IPS-11a (cell line): ENCODE results near the gene TMEM115.

Experiments
- H3K4me3 ChIP-seq: one replicate; pipeline ENCODE4 v1.5.1; 2013; ENCODE audit warnings: low read depth, low read length, control low read depth

TMEM115 gene

DNA sequence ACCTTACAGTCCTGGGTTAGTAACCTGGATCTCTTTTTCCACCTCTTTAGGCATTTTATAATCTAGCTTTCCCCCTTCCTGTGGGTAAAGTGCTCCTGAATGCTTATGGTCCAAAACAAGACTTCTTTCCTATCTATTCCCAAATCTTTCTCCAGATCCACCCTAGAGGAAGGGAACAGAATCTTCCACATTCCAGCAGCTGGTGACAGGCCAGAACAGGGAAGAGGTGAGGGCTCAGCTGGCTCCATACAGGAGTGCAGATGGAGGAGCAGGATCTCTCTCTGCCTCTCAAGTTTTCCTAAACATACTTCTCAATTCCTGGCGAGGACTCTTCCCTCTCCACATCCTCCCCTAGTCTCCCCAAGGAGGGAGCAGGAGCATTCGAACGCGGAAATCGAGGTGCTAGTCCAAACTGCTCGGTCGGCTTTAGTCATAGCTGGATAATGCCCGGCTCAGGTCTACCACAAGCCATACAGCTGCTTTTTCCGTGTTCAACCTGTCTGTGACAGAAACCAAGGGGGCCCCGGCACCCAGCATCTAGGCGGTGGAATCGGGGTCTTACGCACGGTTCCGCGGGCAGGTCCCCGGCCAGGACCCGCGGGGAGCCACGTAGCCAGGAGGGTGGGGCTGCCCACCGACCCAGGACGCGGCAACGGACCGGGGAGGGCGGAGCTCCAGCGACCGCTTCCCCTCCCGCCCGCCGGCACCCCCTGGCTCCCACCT lies 22.7 kb downstream of the TMEM115 start:
- H3K4me3 ChIP-seq = peak overlapping the region; percentile 85

DNA sequence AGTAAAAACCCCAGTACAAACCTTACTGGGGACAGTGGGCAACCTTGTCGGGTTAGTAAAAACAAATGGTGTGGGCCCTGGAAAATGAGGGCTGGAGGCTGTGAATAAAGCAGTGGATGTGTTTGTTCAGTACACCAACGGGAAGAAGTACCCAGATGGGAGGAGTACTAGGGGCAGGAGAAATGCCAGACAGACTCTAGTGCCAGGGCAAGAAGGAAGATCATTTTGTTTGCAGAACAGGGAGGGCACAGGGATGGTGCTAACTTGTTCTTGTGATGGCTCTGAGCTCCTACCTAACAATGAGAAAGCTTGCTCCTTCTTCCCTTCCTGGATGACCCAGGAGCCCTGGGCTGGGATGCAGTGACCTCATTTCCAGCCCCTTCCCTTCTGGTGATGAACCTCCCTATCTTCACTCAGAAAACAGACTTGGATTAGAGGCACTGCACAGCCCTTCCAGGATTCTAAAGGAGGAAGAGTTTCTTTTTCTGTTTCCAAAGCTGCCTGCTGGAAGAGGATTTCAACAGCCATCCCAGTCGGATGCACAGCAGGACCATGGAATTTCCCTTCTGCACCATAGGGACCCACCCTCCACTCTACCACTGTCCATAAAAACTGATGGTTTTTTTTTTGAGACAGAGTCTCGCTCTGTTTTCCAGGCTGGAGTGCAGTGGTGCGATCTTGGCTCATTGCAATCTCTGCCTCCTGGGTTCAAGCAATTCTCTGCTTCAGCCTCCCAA lies 24.8 kb downstream of the TMEM115 start:
- H3K4me3 ChIP-seq = no peak overlapping the region

DNA sequence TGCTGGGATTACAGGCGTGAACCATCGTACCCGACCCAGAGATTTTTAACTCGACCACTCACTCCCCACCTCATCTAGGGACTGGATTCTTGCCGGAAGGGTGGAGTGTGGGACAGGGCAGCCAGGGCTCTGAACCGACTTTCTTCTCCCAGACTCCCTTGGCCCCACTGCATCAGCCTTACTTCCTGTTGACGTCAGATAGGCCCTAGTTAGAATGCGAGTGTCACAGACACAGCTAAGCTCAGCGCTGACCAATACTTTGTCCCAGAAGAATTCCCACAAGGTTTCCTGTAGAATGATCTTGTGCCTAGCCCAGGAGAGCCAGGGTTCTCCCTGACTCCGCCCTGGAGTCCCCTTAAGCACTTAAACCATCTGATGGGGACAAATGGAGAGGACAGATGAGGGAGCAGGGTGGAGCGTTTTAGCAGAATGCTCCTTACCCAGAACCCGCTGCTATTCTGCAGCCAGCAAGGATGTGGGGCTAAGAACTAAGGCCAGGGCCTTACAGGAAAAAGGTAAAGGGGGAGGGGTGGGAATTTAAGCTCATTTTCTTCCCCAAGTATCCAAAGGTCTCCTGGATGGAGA lies 25.5 kb downstream of the TMEM115 start:
- no peak overlapping the region for H3K4me3 ChIP-seq

DNA sequence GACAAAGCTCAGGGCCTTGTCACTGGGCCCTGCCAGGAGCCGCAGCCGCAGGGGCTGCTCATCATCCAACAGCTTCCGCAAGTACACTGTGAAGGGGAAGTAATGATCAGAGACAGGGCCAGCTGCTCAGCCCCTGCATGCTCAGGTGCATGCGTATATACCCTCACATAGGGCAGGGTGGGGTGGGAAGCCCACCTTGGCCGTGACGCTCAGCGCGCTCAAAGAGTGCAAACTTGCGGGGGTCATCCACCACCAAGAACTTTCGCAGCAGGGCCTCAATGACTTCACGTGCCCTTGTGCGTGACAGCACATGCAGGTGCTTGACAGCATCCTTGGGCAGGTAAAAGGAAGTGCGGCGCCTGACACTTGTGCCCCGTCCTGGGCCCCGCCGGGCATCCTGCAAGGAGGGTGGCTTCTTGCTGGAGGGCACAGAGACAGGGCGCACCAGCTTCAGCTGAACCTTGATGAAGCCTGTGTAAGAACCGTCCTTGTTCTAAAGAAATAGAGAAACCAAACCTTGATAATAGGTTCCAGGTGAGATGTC lies 27.9 kb downstream of the TMEM115 start:
- H3K4me3 ChIP-seq = no peak overlapping the region

DNA sequence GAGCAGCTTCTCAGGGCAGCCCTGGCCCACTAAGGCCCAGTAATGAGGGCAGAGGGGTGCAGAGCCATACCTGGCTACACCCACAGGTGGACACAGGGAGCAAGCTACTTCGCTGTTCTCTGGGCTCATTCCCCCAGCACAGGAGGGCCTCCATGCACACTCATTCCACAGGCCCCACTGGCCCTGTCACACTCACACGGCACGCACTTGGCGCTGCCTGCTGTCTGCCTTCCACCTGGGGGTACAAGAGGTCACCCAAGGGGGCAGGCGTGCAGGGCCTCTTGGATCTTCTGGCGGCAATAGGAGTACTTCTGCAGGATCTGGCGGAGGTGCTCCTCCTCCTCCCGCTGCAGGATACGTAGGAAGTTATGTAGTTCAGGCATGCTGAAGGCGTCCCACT lies 29.0 kb downstream of the TMEM115 start:
- H3K4me3 ChIP-seq = no peak overlapping the region

DNA sequence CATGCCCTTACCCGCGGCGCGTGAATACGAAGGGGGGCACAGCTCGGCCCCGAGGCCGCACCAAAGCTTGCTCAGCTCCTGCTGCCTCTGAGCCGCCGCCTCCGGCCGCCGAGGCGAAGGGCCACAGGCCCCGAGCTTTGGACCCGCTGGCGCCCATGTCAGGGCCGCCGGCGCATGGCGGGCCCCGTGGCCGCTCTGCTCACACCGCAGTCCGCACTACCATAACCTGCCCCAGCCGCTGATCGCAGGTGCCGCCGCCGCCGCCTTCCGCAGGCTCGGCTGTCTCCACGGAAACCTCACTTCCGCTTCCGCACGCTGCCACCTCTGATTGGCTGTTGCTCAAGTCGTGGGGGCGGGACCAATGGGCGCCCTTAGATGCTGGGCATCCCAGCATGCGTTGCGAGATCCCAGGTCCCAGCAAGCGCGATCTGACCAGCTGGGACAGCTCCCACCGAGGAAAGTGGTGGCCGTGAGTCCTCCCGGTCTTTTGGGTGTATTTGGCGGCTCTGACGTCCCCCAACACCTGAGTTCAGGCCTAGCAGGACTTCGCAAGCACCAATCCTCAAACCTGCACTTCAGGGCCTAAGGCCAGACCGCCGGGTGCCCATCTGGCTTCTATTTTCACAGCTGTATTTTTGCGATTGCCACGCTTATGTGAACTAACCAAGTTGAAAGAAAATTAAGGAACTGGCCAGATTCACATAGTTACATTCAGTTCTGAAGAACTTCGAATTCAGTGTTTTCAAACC lies 31.2 kb downstream of the TMEM115 start, which contains the start of gene TUSC2:
Gene TUSC2, minus strand, starts transcription at position 281 of the 749 bp plus-strand sequence. Its CDS starts 124 bp downstream, at position 157.
- H3K4me3 ChIP-seq = peak within 1 kb of the TSS; percentile 94

DNA sequence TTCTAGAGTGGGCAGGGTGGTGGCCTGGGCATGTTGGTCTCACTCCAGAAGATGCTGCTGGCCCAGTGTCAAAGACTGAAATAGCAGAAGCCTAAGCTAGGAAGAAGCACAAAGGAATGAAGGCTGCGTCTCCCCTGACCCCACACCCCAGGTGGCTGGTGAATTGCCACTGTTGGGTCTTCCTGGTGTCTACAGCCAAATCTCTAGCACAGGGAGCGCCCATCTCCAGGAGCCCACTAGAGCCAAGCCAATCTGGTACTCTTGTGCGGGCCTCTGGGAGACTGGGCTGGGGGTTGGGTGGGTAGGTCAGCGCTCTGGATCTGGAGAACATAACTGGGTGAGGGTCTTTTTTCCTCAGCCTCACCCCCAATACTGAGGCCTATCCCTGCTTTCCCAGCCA lies 32.2 kb downstream of the TMEM115 start:
- H3K4me3 ChIP-seq = peak overlapping the region; percentile 94

DNA sequence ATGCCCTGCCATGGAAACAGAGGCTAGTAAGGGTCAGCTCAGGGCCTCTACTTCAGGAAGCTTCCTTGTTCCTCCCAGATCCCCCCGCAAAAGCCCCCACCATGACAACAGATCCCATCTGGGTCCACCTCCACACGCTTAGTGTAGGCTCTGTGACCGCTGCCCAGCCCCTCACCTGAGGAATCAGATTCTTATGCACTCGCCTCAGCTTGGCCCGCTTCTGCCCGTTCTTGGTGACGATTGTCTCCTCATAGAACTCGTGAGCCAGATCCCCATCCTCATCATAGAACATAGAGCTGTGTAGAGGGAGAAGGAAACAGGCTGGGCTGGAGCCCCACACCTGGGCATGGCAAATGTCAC lies 33.2 kb downstream of the TMEM115 start:
- H3K4me3 ChIP-seq = no peak overlapping the region

DNA sequence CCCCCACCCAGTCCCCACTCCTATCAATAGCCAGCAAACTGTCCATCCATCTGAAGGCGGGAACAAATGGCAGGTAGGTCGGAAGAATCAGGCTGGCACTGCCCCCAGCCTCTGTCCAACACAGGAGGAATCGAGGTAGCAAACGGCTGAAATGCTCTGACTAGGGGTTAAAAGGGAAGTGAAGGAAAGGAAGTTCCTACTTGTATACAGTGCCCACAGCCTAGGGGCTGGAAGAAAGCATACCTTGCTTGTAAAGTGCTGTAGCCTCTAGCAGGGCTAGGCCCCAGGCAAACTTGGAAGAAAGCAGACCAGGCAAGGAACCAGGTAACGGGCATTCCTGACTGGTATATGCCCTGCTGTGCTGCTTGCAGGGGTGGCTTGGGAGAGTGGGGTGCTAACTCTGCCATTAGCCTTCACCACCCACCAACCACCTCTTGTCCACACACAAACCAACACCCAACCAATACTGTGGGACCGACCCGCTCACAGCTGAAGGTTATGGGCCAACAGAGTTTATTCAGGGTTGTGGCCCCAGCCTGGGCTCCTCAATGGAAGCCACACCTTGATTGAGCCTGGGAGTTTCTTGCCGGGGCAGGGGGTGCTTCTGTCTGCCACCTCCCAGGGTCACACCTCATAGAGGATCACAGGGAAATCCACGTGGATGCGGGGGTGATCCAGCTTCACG lies 33.7 kb downstream of the TMEM115 start:
- H3K4me3 ChIP-seq = no peak overlapping the region

DNA sequence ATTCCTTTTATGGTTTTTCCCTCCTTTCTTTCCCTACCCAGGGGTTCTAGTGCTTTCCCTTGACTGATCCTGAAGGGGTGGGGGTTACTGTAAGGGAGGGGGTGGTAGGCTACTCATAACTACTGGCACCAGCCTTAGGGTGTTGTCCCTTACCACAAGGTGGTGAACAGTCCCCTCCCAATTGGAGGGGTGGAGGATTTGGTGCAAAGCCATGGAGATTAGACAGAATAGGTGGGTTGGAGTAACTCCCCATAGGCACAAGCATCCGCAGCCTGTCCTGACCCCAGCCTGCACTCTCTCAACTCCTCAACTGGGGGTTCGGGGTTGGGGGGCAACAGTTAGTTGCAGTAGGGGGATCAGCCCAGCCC lies 34.2 kb downstream of the TMEM115 start:
- no peak overlapping the region for H3K4me3 ChIP-seq

DNA sequence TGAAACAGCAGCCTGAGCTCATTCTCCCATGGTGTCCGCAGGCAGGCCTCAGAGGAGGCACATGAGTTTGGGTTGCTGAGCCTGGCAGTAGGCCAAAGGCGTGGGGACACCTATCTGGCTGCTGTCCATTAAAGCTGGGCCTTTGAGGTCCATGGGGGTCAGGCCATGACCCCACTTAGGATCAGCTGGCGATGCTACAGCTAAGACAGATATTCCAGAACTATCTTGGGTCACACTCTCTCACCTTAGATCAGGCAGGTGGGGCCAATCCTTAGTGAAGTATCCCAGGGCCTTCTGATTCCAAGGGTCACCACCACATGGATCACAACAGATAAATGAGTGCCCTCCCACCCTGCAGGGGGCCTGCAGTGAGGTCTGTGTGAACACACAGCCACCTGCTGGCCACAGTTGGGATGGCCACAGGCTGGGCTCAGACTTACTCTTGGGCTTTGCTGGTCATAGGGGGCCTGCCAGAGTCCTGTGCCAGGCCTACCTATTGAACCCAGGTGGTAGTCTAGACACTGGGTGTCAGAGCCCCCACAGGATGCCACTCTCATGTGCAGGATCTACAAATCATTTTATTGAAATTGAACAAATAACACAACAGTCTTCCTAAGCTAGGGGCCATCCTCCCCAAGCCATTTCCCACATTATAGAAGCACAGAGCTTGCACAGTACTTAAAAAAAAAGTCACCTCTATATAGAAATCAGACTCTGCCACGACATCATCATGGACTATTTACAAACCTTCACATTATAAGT lies 34.8 kb downstream of the TMEM115 start:
- no peak overlapping the region for H3K4me3 ChIP-seq

DNA sequence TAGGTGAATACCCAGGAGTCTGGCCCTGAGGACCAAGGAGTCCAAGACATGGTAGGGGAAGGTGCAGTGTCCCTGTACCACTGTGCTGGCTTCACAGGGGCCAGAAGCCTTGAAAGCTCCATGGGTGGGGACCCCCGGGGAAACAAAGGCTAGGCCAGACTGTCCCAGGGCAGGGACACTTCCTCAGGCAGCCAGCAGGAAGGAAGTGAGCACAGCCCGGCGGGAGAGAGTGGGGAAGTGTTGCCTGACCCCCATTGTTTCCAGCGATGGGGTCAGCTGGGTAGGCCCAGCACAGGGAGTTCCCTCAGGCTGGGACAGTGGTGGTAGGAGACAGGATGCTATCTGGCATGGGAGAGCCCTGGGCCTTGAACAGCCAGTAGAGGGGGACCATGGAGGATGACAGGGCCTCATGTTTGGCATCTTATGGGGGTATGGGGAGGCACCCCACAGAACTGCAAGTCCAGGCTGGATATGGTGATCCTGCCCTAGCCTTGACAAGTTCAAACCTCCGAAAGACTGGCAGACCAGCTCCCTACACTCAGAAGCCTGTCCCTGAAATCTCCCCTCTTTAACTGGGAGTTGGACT lies 35.6 kb downstream of the TMEM115 start:
- no peak overlapping the region for H3K4me3 ChIP-seq

DNA sequence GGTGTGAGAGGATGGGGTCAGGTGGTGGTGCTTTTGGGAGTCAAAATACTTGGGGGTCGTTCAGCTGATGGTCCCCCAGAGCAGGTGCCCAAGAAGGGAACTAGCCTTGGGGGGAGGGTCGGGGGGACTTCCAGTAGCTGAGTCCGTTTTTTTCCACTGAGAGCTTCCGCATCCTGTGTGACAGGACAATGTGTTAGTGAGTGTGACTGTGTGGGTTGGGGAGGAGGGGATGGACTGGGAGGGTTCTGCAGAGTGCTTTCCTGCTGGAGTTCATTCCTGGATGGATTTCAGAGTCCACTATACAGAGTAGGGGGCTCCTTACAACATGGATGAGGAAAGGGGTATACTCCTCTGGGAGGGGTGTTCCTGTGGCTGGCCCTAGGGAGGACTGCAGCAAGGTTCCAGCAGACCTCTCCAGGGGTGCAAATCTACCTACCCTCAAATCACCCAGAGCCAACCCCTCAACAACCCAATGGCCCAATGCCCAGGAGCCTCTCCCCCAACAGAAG lies 36.2 kb downstream of the TMEM115 start:
- H3K4me3 ChIP-seq = no peak overlapping the region

DNA sequence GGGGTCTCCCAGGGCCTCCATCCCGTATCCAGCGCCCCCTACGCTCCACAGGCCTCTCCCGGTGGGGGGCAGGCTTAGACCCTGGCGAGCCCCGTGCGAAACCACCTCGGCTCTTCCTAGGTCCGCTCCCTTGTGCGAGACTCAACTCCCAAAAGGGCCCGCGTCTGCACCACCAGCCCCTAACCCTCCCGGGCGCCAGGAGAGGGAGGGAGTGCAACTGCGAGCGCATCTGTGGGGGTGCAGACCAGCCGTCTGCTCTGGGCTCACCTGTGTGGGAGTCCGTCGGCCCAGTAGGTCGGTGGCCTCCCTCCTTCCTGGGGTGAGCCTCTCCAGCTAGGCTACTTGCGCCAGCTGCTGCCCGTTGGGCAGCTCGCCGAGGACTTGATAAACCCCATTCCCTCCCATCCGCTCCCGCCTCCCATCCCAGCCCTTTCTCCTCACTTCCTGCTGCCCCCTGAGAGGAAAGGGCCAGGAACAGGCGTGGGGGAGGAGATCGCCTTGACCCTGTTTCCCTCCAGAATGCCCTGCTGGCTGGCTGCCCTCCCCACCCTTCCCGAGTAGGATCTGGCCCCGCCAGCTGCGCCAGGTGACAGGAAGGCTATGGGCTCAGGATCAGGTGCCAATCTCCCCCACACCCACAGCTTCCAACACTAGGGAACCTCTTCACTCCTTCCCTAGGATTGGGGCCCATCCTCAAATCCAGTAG lies 36.8 kb downstream of the TMEM115 start, which contains the start of gene HYAL2:
Gene HYAL2, minus strand, starts transcription at position 360 of the 706 bp plus-strand sequence. CDS start 2,256 bp downstream, outside the sequence.
- H3K4me3 ChIP-seq = peak within 1 kb of the TSS; percentile 82

DNA sequence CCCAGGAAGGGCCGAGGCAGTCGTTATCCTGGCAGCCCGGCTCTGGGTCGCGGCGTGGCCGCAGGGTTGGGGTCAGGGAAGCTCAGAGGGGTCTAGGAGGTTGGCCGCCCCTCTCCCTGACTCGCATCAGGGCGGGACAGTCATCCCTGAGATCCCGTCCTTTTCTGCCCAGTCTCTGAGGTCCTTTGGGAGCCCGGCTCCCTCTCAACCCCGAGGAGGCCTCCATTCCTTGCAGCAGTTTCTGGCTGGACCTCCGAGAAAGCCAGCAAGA lies 37.3 kb downstream of the TMEM115 start:
- peak overlapping the region; percentile 82 for H3K4me3 ChIP-seq

DNA sequence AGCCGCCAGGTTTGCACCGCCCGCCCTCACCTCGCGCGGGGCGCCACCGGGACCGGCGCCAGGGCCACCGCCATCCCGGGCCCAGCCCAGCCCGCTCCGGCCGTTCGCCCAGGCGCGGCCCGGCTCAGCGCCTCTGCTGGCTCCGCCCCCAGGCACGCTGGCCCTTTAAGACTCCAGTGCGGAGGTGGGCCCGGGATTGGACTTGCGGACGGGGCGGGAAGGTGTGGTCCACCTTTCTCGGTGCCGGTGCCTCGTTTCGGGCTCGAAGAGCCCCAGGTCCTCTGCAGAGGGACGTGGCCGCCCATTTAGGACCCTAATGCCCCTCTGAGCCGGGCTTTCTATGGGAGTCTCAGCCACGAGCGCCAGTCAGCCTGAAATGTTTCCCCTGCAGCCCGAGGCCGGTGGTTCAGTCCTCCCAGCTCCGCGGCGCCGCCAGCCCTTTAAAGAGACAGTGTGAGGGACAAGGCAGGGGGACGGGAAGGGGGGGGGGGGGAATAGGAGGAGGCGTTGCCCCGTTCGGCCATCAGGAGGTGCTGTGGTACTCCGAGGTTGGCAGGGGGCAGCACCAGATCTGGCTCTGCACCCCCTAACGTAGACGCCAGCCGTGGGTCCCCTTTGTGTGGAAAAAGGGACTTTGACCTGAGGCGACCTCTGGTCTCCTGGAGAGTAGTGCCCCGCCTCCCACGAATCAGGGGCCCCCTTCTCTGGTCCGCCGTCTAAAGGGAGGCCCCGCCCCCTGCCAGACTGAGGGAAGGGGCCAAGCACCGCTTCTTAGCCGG lies 37.8 kb downstream of the TMEM115 start:
- H3K4me3 ChIP-seq = peak overlapping the region; percentile 82

DNA sequence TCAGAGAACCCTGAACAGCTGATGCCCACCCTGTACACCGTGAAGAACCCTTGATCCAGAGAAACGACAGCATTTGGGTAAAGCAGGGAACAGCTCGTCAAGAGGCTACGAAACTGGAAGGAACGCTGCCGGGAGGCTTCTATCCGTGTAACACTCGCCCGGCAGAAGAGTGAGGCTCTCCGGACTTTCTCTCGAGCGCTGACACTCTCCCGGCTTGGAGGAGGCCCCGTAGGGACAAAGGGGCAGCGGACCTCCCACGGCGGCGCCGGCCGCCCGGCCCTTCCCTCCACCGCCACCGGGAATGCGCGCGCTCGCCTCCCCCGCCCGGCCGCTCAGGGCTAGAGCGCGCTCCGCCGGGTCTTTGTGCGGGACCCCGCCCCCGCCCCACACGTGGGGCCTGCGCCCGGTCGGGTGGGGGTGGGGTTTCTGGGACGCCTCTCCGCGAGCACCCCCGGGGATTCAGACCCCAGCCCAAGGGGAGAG lies 38.4 kb downstream of the TMEM115 start:
- peak overlapping the region; percentile 82 for H3K4me3 ChIP-seq
